Loucy (cell line): ENCODE data around the gene TSPO.

ENCODE experiments used
- EZH2phosphoT487 ChIP-seq: fragments of 200-600 bp; IDR thresholded peaks from 2 replicates; pipeline ENCODE4 v1.6.1; 2018; ENCODE audit warnings: antibody characterized with exemption, mild to moderate bottlenecking, moderate library complexity, borderline replicate concordance
- TF ChIP-seq, protein P1 (sequence below): fragments of 200-600 bp; sonication (generic); conservative IDR thresholded peaks from 2 replicates; pipeline ENCODE4 v1.5.1; 2014; ENCODE audit warnings: mild to moderate bottlenecking, antibody characterized with exemption, low read length

DNA sequence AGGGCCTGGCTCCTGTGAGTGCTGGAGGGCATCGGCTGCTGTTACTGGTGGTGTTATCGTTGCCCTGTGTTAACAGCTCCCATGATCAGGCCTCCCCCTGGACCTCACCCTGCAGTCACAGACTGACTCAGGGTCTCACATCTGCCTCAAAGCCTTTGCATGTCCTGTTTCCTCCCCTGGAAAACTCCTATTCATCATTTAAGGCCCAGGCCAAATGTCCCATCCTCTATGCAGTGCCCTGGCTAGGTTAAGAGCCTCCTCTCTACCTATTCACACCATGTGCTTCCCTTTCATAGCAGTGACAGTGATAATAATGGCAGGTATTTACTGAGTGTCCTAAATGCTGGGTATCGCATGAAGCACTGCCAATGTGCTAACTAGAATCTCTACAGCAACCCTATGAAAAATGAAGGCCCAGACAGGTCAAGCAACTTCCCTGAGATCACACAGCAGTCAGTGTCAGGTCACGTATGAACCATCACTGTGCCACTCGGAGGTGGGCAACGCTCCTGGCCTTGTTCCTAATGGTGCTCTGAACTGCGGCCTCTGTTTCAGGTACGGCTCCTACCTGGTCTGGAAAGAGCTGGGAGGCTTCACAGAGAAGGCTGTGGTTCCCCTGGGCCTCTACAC, 9.3 kb downstream of the TSPO start:
- TF ChIP-seq, protein P1, sequence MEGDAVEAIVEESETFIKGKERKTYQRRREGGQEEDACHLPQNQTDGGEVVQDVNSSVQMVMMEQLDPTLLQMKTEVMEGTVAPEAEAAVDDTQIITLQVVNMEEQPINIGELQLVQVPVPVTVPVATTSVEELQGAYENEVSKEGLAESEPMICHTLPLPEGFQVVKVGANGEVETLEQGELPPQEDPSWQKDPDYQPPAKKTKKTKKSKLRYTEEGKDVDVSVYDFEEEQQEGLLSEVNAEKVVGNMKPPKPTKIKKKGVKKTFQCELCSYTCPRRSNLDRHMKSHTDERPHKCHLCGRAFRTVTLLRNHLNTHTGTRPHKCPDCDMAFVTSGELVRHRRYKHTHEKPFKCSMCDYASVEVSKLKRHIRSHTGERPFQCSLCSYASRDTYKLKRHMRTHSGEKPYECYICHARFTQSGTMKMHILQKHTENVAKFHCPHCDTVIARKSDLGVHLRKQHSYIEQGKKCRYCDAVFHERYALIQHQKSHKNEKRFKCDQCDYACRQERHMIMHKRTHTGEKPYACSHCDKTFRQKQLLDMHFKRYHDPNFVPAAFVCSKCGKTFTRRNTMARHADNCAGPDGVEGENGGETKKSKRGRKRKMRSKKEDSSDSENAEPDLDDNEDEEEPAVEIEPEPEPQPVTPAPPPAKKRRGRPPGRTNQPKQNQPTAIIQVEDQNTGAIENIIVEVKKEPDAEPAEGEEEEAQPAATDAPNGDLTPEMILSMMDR, result no peak
- TF ChIP-seq EZH2phosphoT487, result no peak
